Erythroblast (primary cell): Measurements from ENCODE around the gene HGFAC.

ENCODE experiments used
- DNase-seq, 2 experiments: peaks; one replicate each; lab custom pipeline; 2025; lab: John Stamatoyannopoulos, UW
- GATA1 ChIP-seq: IDR thresholded peaks from 2 replicates; pipeline ENCODE4 v1.6.1; 2011; ENCODE audit warnings: low read depth, mild to moderate bottlenecking, control low read depth, low read length, moderate library complexity
- POLR2A ChIP-seq: IDR thresholded peaks from 2 replicates; pipeline ENCODE4 v1.6.1; 2011; ENCODE audit warnings: mild to moderate bottlenecking, low read length

The HGFAC gene

GRCh38 chr4:3486541-3487540 is 45.1 kb downstream of the HGFAC start:
- TF ChIP-seq POLR2A: no peak
- TF ChIP-seq GATA1: no peak
- DNase-seq: no peak

GRCh38 chr4:3487861-3488260 is 46.1 kb downstream of the HGFAC start:
- DNase-seq: no peak
- TF ChIP-seq POLR2A: no peak
- TF ChIP-seq GATA1: no peak

- no peak for DNase-seq
- no peak for TF ChIP-seq POLR2A
- TF ChIP-seq GATA1: no peak
These were observed 47.1 kb downstream of the HGFAC start for GRCh38 chr4:3488820-3489219.

- no peak for DNase-seq
These were observed 47.7 kb downstream of the HGFAC start for GRCh38 chr4:3489451-3489962.

GRCh38 chr4:3491681-3492405 is 50.1 kb downstream of the HGFAC start:
- DNase-seq: no peak
- no peak for TF ChIP-seq GATA1

More at GRCh38 chr4:3489451-3489962, 47.7 kb downstream of the HGFAC start:
- TF ChIP-seq POLR2A (no peak), GATA1 (no peak)

GRCh38 chr4:3492741-3493719 is 51.3 kb downstream of the HGFAC start:
- no peak for DNase-seq
- TF ChIP-seq POLR2A: no peak
- no peak for TF ChIP-seq GATA1

- TF ChIP-seq GATA1 (no peak), POLR2A (no peak)
These were observed 52.1 kb downstream of the HGFAC start for GRCh38 chr4:3493720-3494461.

GRCh38 chr4:3494462-3494871 is 52.7 kb downstream of the HGFAC start:
- TF ChIP-seq GATA1 (no peak), POLR2A (no peak)
- DNase-seq: no peak

More at GRCh38 chr4:3493720-3494461, 52.1 kb downstream of the HGFAC start:
- no peak for DNase-seq

GRCh38 chr4:3495204-3495975 is 53.6 kb downstream of the HGFAC start:
- no peak for DNase-seq
- no peak for TF ChIP-seq GATA1
- no peak for TF ChIP-seq POLR2A

- TF ChIP-seq GATA1: no peak
- no peak for TF ChIP-seq POLR2A
- DNase-seq: no peak
These were observed 54.3 kb downstream of the HGFAC start for GRCh38 chr4:3496021-3496420.

GRCh38 chr4:3497095-3497494 is 55.3 kb downstream of the HGFAC start:
- DNase-seq: no peak
- TF ChIP-seq POLR2A (no peak), GATA1 (no peak)
